HG02970 (cell line): Measurements from ENCODE around the gene ENDOU.
A peak's percentile ranks its signal among the peaks of the same experiment; 100 is the strongest.

Experiments used
- ATAC-seq: cut with Tn5 transposase; IDR thresholded peaks from one replicate; pipeline ENCODE4 v1.9.1; 2021; ENCODE audit warnings: mild to moderate bottlenecking, moderate library complexity, moderate number of reproducible peaks; ENCODE audit not compliant: unreplicated experiment, low FRiP score

The ENDOU gene

DNA sequence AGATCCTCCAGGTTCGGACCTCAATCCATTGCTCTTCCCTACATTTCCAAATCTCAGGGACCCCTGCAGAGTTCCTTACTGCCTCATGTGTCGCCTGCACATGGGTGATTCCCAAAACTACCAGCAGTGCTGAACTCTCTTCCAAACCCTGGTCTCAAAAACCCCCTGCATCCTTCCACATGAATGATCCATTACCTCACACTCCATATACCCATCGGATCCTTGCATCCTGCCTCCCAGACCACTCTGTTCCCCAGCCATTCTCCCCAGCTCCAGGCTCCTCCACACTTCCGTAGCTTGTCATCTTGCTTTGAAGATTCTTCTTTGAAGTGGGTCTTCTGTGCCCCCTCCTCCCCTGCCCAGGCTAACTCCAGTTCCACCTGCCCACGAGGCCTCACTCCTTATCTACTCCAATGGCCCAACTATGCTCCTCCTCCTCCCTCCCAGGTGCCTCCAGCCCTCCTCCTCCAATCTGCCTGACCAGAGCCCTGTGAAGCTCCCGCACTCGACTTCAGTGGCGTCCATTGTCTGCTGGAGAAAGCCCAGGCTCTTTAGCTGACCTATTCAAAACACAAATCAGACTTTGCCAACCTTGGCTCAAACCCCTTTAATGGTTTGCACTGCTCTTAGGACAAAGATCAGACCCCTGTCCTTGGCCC lies 19.6 kb upstream of the ENDOU start:
- ATAC-seq: no peak

DNA sequence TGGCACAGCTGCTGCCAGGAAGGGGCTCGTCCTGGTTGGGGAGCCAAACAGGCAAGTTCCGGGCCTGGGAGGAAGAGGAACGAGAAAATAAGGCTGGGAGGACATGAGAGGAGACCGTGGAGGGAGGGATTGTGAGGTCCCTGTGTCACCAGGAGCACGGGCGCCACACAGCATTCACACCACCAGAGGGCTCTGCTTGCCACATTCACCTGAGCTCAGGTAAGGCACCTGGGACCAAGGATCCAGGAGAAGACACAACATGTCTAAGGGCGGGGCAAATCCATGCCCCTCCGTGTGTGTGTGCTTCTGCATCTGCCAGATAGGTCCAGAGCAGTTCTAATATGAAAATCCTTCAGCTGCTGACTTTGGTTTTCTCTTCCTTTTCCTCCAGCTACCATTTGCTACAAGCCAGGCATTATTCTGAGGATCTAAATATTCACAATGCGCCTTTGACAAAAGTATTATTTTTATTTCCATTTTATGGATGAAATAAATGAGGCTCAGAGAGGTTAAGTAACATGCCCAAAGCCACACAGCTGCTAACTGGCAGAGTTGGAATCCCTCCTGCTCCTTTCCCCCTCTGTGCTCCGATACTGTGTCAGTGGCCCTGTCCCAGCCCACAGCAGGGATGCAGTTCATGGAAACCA lies 18.8 kb upstream of the ENDOU start:
- ATAC-seq: no peak

GRCh38 chr12:47743311-47743860 lies 18.1 kb upstream of the ENDOU start:
- no peak for ATAC-seq

- ATAC-seq: no peak
These were observed 17.0 kb upstream of the ENDOU start for GRCh38 chr12:47742253-47742825.

- no peak for ATAC-seq
These were observed 16.0 kb upstream of the ENDOU start for GRCh38 chr12:47741340-47741703.

DNA sequence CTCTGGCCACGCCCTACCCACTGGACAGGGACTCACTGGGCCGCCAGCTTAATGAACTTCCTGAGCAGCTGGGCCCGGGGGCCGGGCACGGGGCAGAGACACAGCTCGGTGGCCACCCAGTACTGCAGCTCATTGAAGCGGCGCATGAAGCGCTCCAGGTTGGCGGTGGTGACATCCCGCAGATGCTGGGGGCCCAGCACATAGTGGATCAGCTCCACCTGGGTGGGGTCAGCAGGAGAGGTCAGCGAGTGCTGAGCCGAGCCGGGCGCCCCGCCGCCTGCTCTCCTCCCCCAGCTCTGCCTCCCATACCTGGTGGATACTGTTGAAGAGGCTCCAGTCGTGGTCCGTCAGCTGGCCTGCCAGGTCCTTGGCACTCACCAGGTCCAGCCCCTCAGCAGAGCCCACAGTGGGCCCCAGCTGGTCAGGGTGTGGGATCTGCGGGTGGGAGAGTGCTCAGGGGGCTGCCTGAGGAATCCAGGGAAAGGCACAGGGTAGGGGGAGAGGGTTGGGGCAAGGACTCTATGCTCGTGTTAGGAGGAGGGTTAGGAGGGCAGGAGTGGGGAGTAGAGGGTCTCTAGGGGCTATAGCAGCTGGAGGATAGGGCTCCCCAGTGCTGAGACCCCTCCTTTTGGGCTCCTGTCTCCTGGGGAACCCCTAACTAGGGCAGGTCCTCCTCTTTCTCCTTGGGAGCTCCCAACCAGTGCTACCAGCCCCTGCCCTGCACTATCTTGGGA lies 15.5 kb upstream of the ENDOU start:
- ATAC-seq: no peak

DNA sequence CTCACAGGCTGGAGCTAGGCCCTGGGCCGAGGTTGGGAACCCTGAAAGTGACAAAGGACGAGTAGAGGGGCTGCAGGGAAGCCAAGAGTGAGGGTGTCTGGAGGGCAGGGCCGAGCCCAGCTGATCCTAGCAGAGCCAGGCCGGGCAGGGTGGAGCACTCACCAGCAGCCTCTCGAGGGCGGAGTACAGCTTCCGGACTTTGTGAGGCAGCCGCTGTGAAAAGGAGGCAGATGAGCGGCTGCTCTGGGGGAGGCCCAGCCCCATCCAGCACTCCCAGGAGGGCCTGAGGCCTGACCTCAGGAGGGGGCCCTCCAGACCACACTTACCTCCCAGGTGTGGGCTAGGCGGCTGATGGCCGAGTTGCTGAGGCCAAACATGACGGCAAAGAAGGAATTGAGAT lies 14.7 kb upstream of the ENDOU start:
- ATAC-seq: no peak

- no peak for ATAC-seq
These were observed 14.0 kb upstream of the ENDOU start for GRCh38 chr12:47739297-47739696.

GRCh38 chr12:47737936-47738594 lies 12.8 kb upstream of the ENDOU start:
- ATAC-seq: no peak

DNA sequence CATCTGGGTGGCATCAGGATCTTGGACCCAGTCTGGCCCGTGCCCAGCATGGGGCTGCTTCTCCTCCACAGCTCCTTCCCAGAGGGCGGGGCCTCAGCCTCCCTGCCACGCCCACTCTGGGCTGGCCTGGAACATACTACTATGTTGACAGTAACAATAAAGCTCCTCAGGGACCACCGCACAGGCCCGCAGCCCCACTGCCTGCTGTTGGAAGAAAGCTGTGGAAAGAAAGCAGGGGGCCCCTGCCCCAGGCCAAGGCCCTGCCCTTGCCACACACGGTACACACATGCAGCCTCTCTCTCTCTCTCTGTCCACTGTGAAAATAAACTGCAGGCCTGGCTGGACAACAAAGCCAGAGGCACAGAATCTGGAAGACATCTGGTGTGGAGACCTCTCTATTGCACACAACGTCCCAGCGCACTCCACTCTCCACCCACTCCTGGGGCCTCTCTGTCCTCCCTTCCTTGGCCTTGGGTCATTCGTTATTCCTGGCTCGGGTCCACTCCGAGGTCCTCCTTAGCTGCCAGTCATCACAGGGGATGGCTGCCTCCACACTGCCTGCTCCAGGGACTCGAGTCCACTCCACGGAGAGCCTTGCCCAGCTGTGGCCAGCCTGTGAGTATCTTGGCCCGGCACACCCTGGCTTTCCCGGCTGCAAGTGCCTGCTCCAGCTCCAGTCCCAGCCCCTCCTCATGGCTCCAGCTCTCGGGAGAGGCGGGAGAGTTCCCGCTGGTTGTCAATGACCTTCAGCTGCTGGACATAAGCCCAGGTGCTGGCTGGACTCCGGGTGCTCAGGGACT lies 11.8 kb upstream of the ENDOU start:
- ATAC-seq: no peak

- ATAC-seq: no peak
These were observed 10.9 kb upstream of the ENDOU start for GRCh38 chr12:47736216-47736615.

DNA sequence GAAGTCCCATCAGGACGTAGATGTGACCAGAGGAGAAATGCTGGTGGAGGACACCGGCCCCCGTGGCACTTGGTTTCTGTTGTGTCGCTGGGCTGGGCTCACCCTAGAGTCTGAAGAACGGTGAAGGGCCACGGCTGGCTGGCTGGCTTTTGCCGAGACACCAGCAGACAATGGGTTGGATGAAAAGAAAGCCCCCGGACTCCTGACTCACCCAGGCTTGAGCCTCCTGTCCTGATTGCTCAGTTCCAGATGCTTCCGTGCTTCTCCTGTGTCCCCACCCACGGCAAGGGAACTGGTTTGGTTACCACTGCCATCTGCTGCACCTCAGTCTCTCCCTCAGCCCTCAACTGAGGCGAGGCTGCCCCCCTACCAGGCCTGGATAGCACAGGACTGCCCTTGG lies 10.4 kb upstream of the ENDOU start:
- no peak for ATAC-seq

DNA sequence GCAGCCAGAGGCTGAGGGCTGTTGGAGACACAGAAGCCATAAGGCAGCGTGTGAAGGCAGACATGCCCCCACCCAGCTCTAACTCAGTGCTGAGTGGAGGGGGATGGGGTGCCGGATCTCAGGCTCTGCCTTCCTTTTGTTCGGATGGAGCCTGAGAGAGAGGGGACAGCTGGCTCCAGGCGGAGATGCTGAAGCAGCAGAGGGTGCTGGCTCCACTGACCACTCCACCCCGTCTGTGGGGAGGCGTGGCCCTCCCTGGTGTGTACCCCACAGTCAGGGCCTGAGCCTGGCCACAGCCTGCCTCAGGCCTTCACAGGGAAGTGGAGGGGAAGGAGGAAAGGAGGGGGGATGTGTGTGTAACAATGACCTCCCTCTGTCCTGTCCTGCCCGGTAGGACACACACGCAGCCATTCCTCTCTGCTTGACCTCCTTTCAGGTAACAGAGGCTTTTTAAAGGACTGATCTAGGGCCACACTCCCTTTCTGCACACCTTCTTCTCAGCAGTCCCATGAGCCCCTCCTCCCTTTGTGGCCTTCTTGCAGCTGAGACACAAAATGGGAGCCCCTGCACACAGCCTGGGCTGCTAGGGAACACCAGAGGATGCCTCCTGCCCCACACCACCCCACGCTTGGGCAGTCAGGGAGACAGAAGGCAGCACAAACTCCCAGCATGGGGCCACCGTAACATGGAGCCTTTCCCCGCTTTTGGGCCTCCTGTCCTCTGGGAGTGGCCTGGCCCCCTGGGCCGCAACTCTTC lies 9.6 kb upstream of the ENDOU start:
- no peak for ATAC-seq

GRCh38 chr12:47733142-47733541 lies 7.9 kb upstream of the ENDOU start:
- no peak for ATAC-seq

GRCh38 chr12:47732504-47732903 lies 7.2 kb upstream of the ENDOU start:
- no peak for ATAC-seq

- ATAC-seq: no peak
These were observed 6.4 kb upstream of the ENDOU start for GRCh38 chr12:47731723-47732122.

DNA sequence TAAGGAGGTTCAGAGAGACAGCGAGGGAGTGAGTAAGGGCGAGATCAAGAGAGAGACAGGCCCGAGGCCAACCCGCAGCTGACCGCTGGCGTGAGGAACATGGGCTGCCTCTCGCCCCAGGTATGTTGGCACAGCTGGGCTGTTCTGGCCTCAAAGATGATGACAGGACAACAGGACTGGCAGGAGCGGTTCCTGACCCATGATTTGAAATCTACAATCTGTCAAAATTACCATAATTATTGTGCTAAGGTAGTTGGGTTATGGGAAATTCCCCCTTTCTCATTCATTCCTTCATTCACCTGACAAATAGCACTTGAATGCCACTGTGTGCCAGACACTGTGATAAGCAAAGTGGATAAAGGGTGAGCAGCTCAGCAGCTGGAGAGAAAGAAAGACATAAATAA lies 5.1 kb upstream of the ENDOU start:
- no peak for ATAC-seq

GRCh38 chr12:47729233-47729632 lies 3.9 kb upstream of the ENDOU start:
- no peak for ATAC-seq

GRCh38 chr12:47725893-47726292 lies 603 bp upstream of the ENDOU start:
- peak; percentile 67 for ATAC-seq
